ENCODE results near the gene CCL5.

The CCL5 gene

GRCh38 chr17:35868737-35869136 lies 11.4 kb downstream of the CCL5 start, which contains the start of gene HEATR9:
Gene HEATR9 (minus strand): TSS chr17:35868891. CDS start chr17:35868742, 149 bp downstream.
- DNase-seq (ENCODE audit: low read depth in 2 of 3, low spot score in 2 of 3) = no peak

- no peak for DNase-seq (ENCODE audit: low read depth in 2 of 3, low spot score in 2 of 3)
These were observed 12.6 kb downstream of the CCL5 start for GRCh38 chr17:35867574-35867973.

- DNase-seq (ENCODE audit: low read depth in 2 of 3, low spot score in 2 of 3) = no peak
These were observed 13.7 kb downstream of the CCL5 start for GRCh38 chr17:35866341-35866950.

- no peak for DNase-seq (ENCODE audit: low read depth in 2 of 3, low spot score in 2 of 3)
These were observed 14.5 kb downstream of the CCL5 start for GRCh38 chr17:35865412-35866340.

GRCh38 chr17:35864853-35865252 lies 15.3 kb downstream of the CCL5 start:
- DNase-seq (ENCODE audit: low read depth in 2 of 3, low spot score in 2 of 3) = no peak

GRCh38 chr17:35856603-35857002 lies 23.6 kb downstream of the CCL5 start:
- no peak for DNase-seq (ENCODE audit: low read depth in 2 of 3, low spot score in 2 of 3)

- no peak for DNase-seq (ENCODE audit: low read depth in 2 of 3, low spot score in 2 of 3)
These were observed 24.2 kb downstream of the CCL5 start for GRCh38 chr17:35855965-35856364.

GRCh38 chr17:35849469-35850348 lies 30.5 kb downstream of the CCL5 start:
- peak in 1 of 3 experiments; percentile 21 for DNase-seq (ENCODE audit: low read depth in 2 of 3, low spot score in 2 of 3)

- no peak for DNase-seq (ENCODE audit: low read depth in 2 of 3, low spot score in 2 of 3)
These were observed 32.4 kb downstream of the CCL5 start for GRCh38 chr17:35847633-35848373.

- DNase-seq (ENCODE audit: low read depth in 2 of 3, low spot score in 2 of 3) = no peak
These were observed 33.2 kb downstream of the CCL5 start for GRCh38 chr17:35847006-35847405.

- no peak for DNase-seq (ENCODE audit: low read depth in 2 of 3, low spot score in 2 of 3)
These were observed 33.9 kb downstream of the CCL5 start for GRCh38 chr17:35846055-35846809.

GRCh38 chr17:35844547-35844946 lies 35.6 kb downstream of the CCL5 start:
- no peak for DNase-seq (ENCODE audit: low read depth in 2 of 3, low spot score in 2 of 3)

GRCh38 chr17:35843698-35844097 lies 36.5 kb downstream of the CCL5 start:
- no peak for DNase-seq (ENCODE audit: low read depth in 2 of 3, low spot score in 2 of 3)

- DNase-seq (ENCODE audit: low read depth in 2 of 3, low spot score in 2 of 3) = no peak
These were observed 37.9 kb downstream of the CCL5 start for GRCh38 chr17:35842239-35842638.

- DNase-seq (ENCODE audit: low read depth in 2 of 3, low spot score in 2 of 3) = no peak
These were observed 38.7 kb downstream of the CCL5 start for GRCh38 chr17:35841505-35841904.

GRCh38 chr17:35841101-35841500 lies 39.1 kb downstream of the CCL5 start:
- no peak for DNase-seq (ENCODE audit: low read depth in 2 of 3, low spot score in 2 of 3)

- DNase-seq (ENCODE audit: low read depth in 2 of 3, low spot score in 2 of 3) = no peak
These were observed 55.0 kb downstream of the CCL5 start for GRCh38 chr17:35825206-35825605.

All from activated CD8-positive, alpha-beta memory T cell treated with anti-CD3 and anti-CD28 coated beads for 48 hours (primary cell).